ENCODE data around the gene EAPP.
"Not testable (repeated sequence)": the region's sequence is repeated elsewhere in the genome, so short reads cannot be mapped to it uniquely, and the experiment has no call there.

EAPP gene

GRCh38 chr14:34484726-34485125 is 54.8 kb downstream of the EAPP start:
- DNase-seq (ENCODE audit: low read depth, low spot score): no peak

GRCh38 chr14:34482463-34482862 is 57.0 kb downstream of the EAPP start:
- no peak for DNase-seq (ENCODE audit: low read depth, low spot score)

- DNase-seq (ENCODE audit: low read depth, low spot score): no peak
Observed at GRCh38 chr14:34479694-34480093, 59.8 kb downstream of the EAPP start.

GRCh38 chr14:34478261-34478660 is 61.2 kb downstream of the EAPP start:
- no peak for DNase-seq (ENCODE audit: low read depth, low spot score)

- not testable (repeated sequence) for DNase-seq (ENCODE audit: low read depth, low spot score)
Observed at GRCh38 chr14:34476036-34476435, 63.5 kb downstream of the EAPP start.

GRCh38 chr14:34475163-34475562 is 64.3 kb downstream of the EAPP start:
- DNase-seq (ENCODE audit: low read depth, low spot score): no peak

GRCh38 chr14:34474187-34474679 is 65.3 kb downstream of the EAPP start:
- no peak for DNase-seq (ENCODE audit: low read depth, low spot score)

- no peak for DNase-seq (ENCODE audit: low read depth, low spot score)
Observed at GRCh38 chr14:34472706-34473279, 66.7 kb downstream of the EAPP start.

GRCh38 chr14:34470319-34470718 is 69.2 kb downstream of the EAPP start:
- no peak for DNase-seq (ENCODE audit: low read depth, low spot score)

- no peak for DNase-seq (ENCODE audit: low read depth, low spot score)
Observed at GRCh38 chr14:34466691-34467090, 72.8 kb downstream of the EAPP start.
